ENCODE results near the gene OLFM3. TPM values are rescaled to one million over a fixed set of nuclear protein-coding genes. Genes with fewer than 3 reads are reported as not detected.

OLFM3 gene
- total and polyA plus RNA-seq, 10 of the 15 experiments (the other 5 are each of a cell fraction or from before 2014, with no cell fraction given), result 0.09 to 0.33 TPM; not detected in 8

- TF ChIP-seq REST (IDR thresholded peaks at IDR 0.05; ENCODE audit: low read depth, low read length), result no peak
- no peak for TF ChIP-seq MEF2A (IDR thresholded peaks at IDR 0.05; ENCODE audit: insufficient read depth, low read depth, low read length)
- no peak for TF ChIP-seq FOS (IDR thresholded peaks at IDR 0.05; ENCODE audit: borderline replicate concordance, extremely low read depth, insufficient read length)
- TF ChIP-seq RAD21 (IDR thresholded peaks at IDR 0.05; ENCODE audit: insufficient read depth, low read depth, low read length), result peak; percentile 60
- TF ChIP-seq SMC3 (IDR thresholded peaks at IDR 0.05; ENCODE audit: borderline replicate concordance, low read length), result peak; percentile 35; the same call in 1 of the 2 replicates
- no peak for TF ChIP-seq CREM (IDR thresholded peaks at IDR 0.05; ENCODE audit: low read depth)
These were observed 176.7 kb downstream of the OLFM3 start (continued) for GRCh38 chr1:101820071-101820470.

- TF ChIP-seq ZNF24 (IDR thresholded peaks at IDR 0.05) (no peak), FOS (IDR thresholded peaks at IDR 0.05; ENCODE audit: borderline replicate concordance, extremely low read depth, insufficient read length) (no peak)
- FAIRE-seq (no peak), ATAC-seq (no peak), DNase-seq (ENCODE audit: low read depth, low spot score) (no peak)
- no peaks in the 10 kb centered on the region for H3K27me3 ChIP-seq (replicated peaks in 1 of 2; ENCODE audit: control insufficient read depth in 2 of 2, insufficient read depth in 2 of 2, low read length in 1 of 2)
- H3K4me2 ChIP-seq (ENCODE audit: control insufficient read depth, insufficient read depth), result no peak overlapping the region
- ChIA-PET RAD21 (ENCODE audit: unreplicated experiment) (no interaction called here), POLR2A (no interaction called here), SMC1A (ENCODE audit: uncharacterized antibody, unreplicated experiment) (no interaction called here), CTCF (interaction anchor here (1.4 kb wide), 1 partner anchor 15 kb away, joined by 3 read pairs; no protein-coding TSS in a partner anchor)
- H3K27ac ChIP-seq (ENCODE audit: control insufficient read depth, insufficient read depth), result no peak overlapping the region
- H2AFZ ChIP-seq (ENCODE audit: control insufficient read depth, low read depth, low read length), result no peak overlapping the region
- H4K20me1 ChIP-seq (ENCODE audit: control insufficient read depth, insufficient read depth), result no peaks in the 10 kb centered on the region
- in situ Hi-C loops (cut with MboI) (no loop called here), intact Hi-C loops (cut with micrococcal nuclease; ENCODE audit: unreplicated experiment) (no loop called here)
- BruUV-seq (replicated peaks), result no TSS peak
- H3K36me3 ChIP-seq (ENCODE audit: control insufficient read depth in 2 of 2, insufficient read depth in 2 of 2, low read length in 1 of 2), result no peaks in the 10 kb centered on the region
- H3K79me2 ChIP-seq (ENCODE audit: control insufficient read depth, insufficient read depth, low read length), result no peaks in the 10 kb centered on the region
- 0% methylated on average over 1 of the region's 1 CpG for WGBS (ENCODE audit: insufficient coverage, insufficient replicate concordance, low lambda C conversion rate, missing lambda C conversion rate)
- H3K9me3 ChIP-seq (replicated peaks; ENCODE audit: control insufficient read depth, insufficient read depth, low read length), result no peaks in the 10 kb centered on the region
- no peaks in the 10 kb centered on the region for H3K4me1 ChIP-seq (ENCODE audit: control insufficient read depth, insufficient read depth, low read length)
- H3K4me3 ChIP-seq, result no peak overlapping the region
- no peak overlapping the region for H3K9ac ChIP-seq (ENCODE audit: control insufficient read depth, insufficient read depth, low read length)
These were observed 180.5 kb downstream of the OLFM3 start for GRCh38 chr1:101816262-101816661.

Measured in GM12878 (cell line).